Activated CD8-positive, alpha-beta memory T cell treated with anti-CD3 and anti-CD28 coated beads, Interleukin-2, amount 50 U/mL, for 1 hour (primary cell): ENCODE data around the gene CDH4.

ENCODE experiments used
- DNase-seq: peaks from one replicate; pipeline ENCODE4 v3.0.0-alpha.2; 2020; ENCODE audit errors: extremely low read depth

CDH4 gene

GRCh38 chr20:61909821-61910220, 657.8 kb downstream of the CDH4 start:
- no peak for DNase-seq

- no peak for DNase-seq
Observed at GRCh38 chr20:61911824-61912223, 659.8 kb downstream of the CDH4 start.

GRCh38 chr20:61912665-61913422, 660.8 kb downstream of the CDH4 start:
- DNase-seq = no peak

GRCh38 chr20:61913423-61914225, 661.6 kb downstream of the CDH4 start:
- no peak for DNase-seq

GRCh38 chr20:61915101-61915500, 663.0 kb downstream of the CDH4 start:
- DNase-seq = no peak

GRCh38 chr20:61916318-61916891, 664.3 kb downstream of the CDH4 start:
- DNase-seq = no peak

GRCh38 chr20:61917474-61918145, 665.5 kb downstream of the CDH4 start:
- no peak for DNase-seq

- DNase-seq = no peak
Observed at GRCh38 chr20:61918548-61918947, 666.5 kb downstream of the CDH4 start.

- no peak for DNase-seq
Observed at GRCh38 chr20:61919239-61919638, 667.2 kb downstream of the CDH4 start.

- no peak for DNase-seq
Observed at GRCh38 chr20:61919675-61920365, 667.8 kb downstream of the CDH4 start.

GRCh38 chr20:61922411-61922810, 670.4 kb downstream of the CDH4 start:
- DNase-seq = no peak

GRCh38 chr20:61922936-61923335, 670.9 kb downstream of the CDH4 start:
- no peak for DNase-seq

- no peak for DNase-seq
Observed at GRCh38 chr20:61923371-61924166, 671.5 kb downstream of the CDH4 start.

GRCh38 chr20:61924211-61924857, 672.3 kb downstream of the CDH4 start:
- no peak for DNase-seq

- DNase-seq = no peak
Observed at GRCh38 chr20:61924858-61925554, 672.9 kb downstream of the CDH4 start.

GRCh38 chr20:61925555-61926252, 673.6 kb downstream of the CDH4 start:
- DNase-seq = no peak

- DNase-seq = no peak
Observed at GRCh38 chr20:61926253-61926613, 674.2 kb downstream of the CDH4 start.

GRCh38 chr20:61926796-61927192, 674.7 kb downstream of the CDH4 start:
- DNase-seq = no peak

GRCh38 chr20:61927193-61927825, 675.2 kb downstream of the CDH4 start:
- DNase-seq = no peak
